Neural cell (in vitro differentiated cells): ENCODE measurements around the gene C13orf46. TPM values are rescaled to one million over a fixed set of nuclear protein-coding genes. Genes with fewer than 3 reads are reported as not detected.

ENCODE experiments used
- H2AFZ ChIP-seq: fragments of 200-600, 300-800 bp; sonication (generic), shearing (Covaris generic); 2 replicates; pipeline ENCODE4 v1.6.0; 2014; ENCODE audit warnings: low read depth, mild to moderate bottlenecking, antibody characterized with exemption, low read length, moderate library complexity
- H3F3A ChIP-seq: fragments of 200-600 bp; shearing (Covaris generic); 2 replicates; pipeline ENCODE4 v1.6.1; 2016; ENCODE audit warnings: mild to moderate bottlenecking, moderate library complexity, mixed read lengths, antibody characterized with exemption, low read length; ENCODE audit not compliant: insufficient read depth, poor library complexity, severe bottlenecking
- H3K27ac ChIP-seq: fragments of 200-600, 300-800 bp; sonication (generic), shearing (Covaris generic); 2 replicates; pipeline ENCODE4 v1.5.1; 2014; ENCODE audit warnings: mild to moderate bottlenecking, low read length, moderate library complexity
- H3K27me3 ChIP-seq: fragments of 300-800, 200-600 bp; sonication (generic), shearing (Covaris generic); 2 replicates; pipeline ENCODE4 v1.6.0; 2014; ENCODE audit warnings: mild to moderate bottlenecking, low read depth, low read length, moderate library complexity; ENCODE audit not compliant: insufficient read depth
- H3K36me3 ChIP-seq: fragments of 300-800, 200-600 bp; sonication (generic), shearing (Covaris generic); 2 replicates; pipeline ENCODE4 v1.5.1; 2014; ENCODE audit warnings: mild to moderate bottlenecking, antibody characterized with exemption, low read length, moderate library complexity; ENCODE audit not compliant: insufficient read depth
- H3K4me2 ChIP-seq: fragments of 300-800, 200-600 bp; sonication (generic), shearing (Covaris generic); 2 replicates; pipeline ENCODE4 v1.6.0; 2014; ENCODE audit warnings: mild to moderate bottlenecking, low read length
- H3K4me3 ChIP-seq: fragments of 300-800, 200-600 bp; sonication (generic), shearing (Covaris generic); 2 replicates; pipeline ENCODE4 v1.5.1; 2014; ENCODE audit warnings: mild to moderate bottlenecking, low read length, moderate library complexity
- H3K79me2 ChIP-seq: fragments of 200-600 bp; shearing (Covaris generic); replicated peaks from 2 replicates; pipeline ENCODE4 v1.6.0; 2014; ENCODE audit warnings: mild to moderate bottlenecking, low read length, moderate library complexity; ENCODE audit not compliant: insufficient read depth
- H3K9ac ChIP-seq: fragments of 300-800, 200-600 bp; sonication (generic), shearing (Covaris generic); 2 replicates; pipeline ENCODE4 v1.6.1; 2016; ENCODE audit warnings: mild to moderate bottlenecking, low read length, mixed read lengths
- H3K9me2 ChIP-seq: fragments of 200-600 bp; shearing (Covaris generic); 2 replicates; pipeline ENCODE4 v1.6.1; 2016; ENCODE audit warnings: mild to moderate bottlenecking, low read length, mixed read lengths; ENCODE audit not compliant: insufficient read depth
- H3K9me3 ChIP-seq: fragments of 200-600, 300-800 bp; sonication (generic), shearing (Covaris generic); 2 replicates; pipeline ENCODE4 v1.6.1; 2016; ENCODE audit warnings: mild to moderate bottlenecking, mixed run types, low read length, moderate library complexity, mixed read lengths
- H4K20me1 ChIP-seq: fragments of 200-600 bp; shearing (Covaris generic); 2 replicates; pipeline ENCODE4 v1.6.1; 2016; ENCODE audit warnings: mild to moderate bottlenecking, mixed run types; ENCODE audit not compliant: insufficient read depth
- CTCF ChIP-seq: fragments of 450-650 bp; IDR thresholded peaks from 2 replicates; pipeline ENCODE4 v1.5.1; 2014; ENCODE audit warnings: antibody characterized with exemption, mild to moderate bottlenecking, moderate library complexity; ENCODE audit not compliant: poor library complexity, severe bottlenecking
- EP300 ChIP-seq: fragments of 450-650 bp; conservative IDR thresholded peaks from 2 replicates; pipeline ENCODE4 v1.6.1; 2014; ENCODE audit warnings: antibody characterized with exemption, mild to moderate bottlenecking, moderate library complexity; ENCODE audit not compliant: poor library complexity, severe bottlenecking
- EZH2 ChIP-seq: fragments of 200-600, 300-800 bp; shearing (Covaris generic), sonication (generic); IDR thresholded peaks from 2 replicates; pipeline ENCODE4 v1.6.1; 2014; ENCODE audit warnings: antibody characterized with exemption, low read length, borderline replicate concordance, mild to moderate bottlenecking; ENCODE audit not compliant: insufficient read depth, poor library complexity, severe bottlenecking
- MXI1 ChIP-seq: fragments of 450-650 bp; conservative IDR thresholded peaks from 2 replicates; pipeline ENCODE4 v1.6.1; 2014; ENCODE audit warnings: antibody characterized with exemption, mild to moderate bottlenecking; ENCODE audit not compliant: poor library complexity, severe bottlenecking
- POLR2AphosphoS5 ChIP-seq: IDR thresholded peaks from 2 replicates; pipeline ENCODE4 v1.6.1; 2012
- RAD21 ChIP-seq: fragments of 450-650 bp; conservative IDR thresholded peaks from 2 replicates; pipeline ENCODE4 v1.6.1; 2014; ENCODE audit warnings: antibody characterized with exemption, mild to moderate bottlenecking, moderate library complexity
- REST ChIP-seq: IDR thresholded peaks from 2 replicates; pipeline ENCODE4 v1.6.1; 2012; ENCODE audit warnings: borderline replicate concordance
- SMC3 ChIP-seq: fragments of 450-650 bp; conservative IDR thresholded peaks from 2 replicates; pipeline ENCODE4 v1.6.1; 2014; ENCODE audit warnings: antibody characterized with exemption, mild to moderate bottlenecking, moderate library complexity; ENCODE audit not compliant: poor library complexity
- TAF1 ChIP-seq: IDR thresholded peaks from 2 replicates; pipeline ENCODE4 v1.6.1; 2012; ENCODE audit warnings: low read depth
- polyA plus RNA-seq: library from polyadenylated mRNA; depleted of rRNA; stranded (reverse); fragments of >200 nt; gene quantifications from 2 replicates; pipeline ENCODE4 v1.2.3, GENCODE V29; 2014

Gene C13orf46
- polyA plus RNA-seq, 1 donor from 2014 or later: not detected

- H3K9me2 ChIP-seq: no peaks in the 10 kb centered on the region
- TF ChIP-seq POLR2AphosphoS5 (no peak), SMC3 (no peak), REST (no peak), RAD21 (no peak), EP300 (no peak), CTCF (no peak), EZH2 (no peak), TAF1 (no peak), MXI1 (no peak)
- no peaks in the 10 kb centered on the region for H3K79me2 ChIP-seq
- H2AFZ ChIP-seq: no peak overlapping the region
- H3K9ac ChIP-seq: no peak overlapping the region
- H3K4me2 ChIP-seq: no peak overlapping the region
- H3K36me3 ChIP-seq: no peaks in the 10 kb centered on the region
- H3K27me3 ChIP-seq: no peaks in the 10 kb centered on the region
- H3K4me3 ChIP-seq: no peak overlapping the region
- H3F3A ChIP-seq: no peaks in the 10 kb centered on the region
- no peaks in the 10 kb centered on the region for H3K9me3 ChIP-seq
- H3K27ac ChIP-seq: no peak overlapping the region
- no peaks in the 10 kb centered on the region for H4K20me1 ChIP-seq
Observed at GRCh38 chr13:113933901-113934300, 40.0 kb downstream of the C13orf46 start.

- H3F3A ChIP-seq: no peaks in the 10 kb centered on the region
- no peaks in the 10 kb centered on the region for H3K27me3 ChIP-seq
- no peak overlapping the region for H2AFZ ChIP-seq
- H3K9me2 ChIP-seq: no peaks in the 10 kb centered on the region
- no peak overlapping the region for H3K4me2 ChIP-seq
- TF ChIP-seq CTCF (no peak), TAF1 (no peak), SMC3 (no peak), POLR2AphosphoS5 (no peak), RAD21 (no peak), EZH2 (no peak), MXI1 (no peak), REST (no peak), EP300 (no peak)
- no peaks in the 10 kb centered on the region for H3K36me3 ChIP-seq
- H3K9ac ChIP-seq: no peak overlapping the region
- no peaks in the 10 kb centered on the region for H3K79me2 ChIP-seq
- no peak overlapping the region for H3K27ac ChIP-seq
- no peaks in the 10 kb centered on the region for H3K9me3 ChIP-seq
- no peak overlapping the region for H3K4me3 ChIP-seq
- H4K20me1 ChIP-seq: no peaks in the 10 kb centered on the region
Observed at GRCh38 chr13:113931841-113932459, 41.9 kb downstream of the C13orf46 start.
